Parathyroid adenoma (tissue), 2 donors: ENCODE measurements around the gene GIMAP5.
A peak's percentile ranks its signal among the peaks of the same experiment; 100 is the strongest.

Experiments used
- H2AFZ ChIP-seq: fragments of 300-600 bp; sonication (generic); one replicate; pipeline ENCODE4 v1.7.0; 2017; ENCODE audit warnings: antibody characterized with exemption, mild to moderate bottlenecking
- H3K27ac ChIP-seq: fragments of 300-600 bp; sonication (generic); one replicate; pipeline ENCODE4 v1.7.0; 2017
- H3K27me3 ChIP-seq: fragments of 300-600 bp; sonication (generic); one replicate; pipeline ENCODE4 v1.7.0; 2017; ENCODE audit warnings: low read length; ENCODE audit not compliant: control insufficient read depth, insufficient read depth
- H3K36me3 ChIP-seq: fragments of 300-600 bp; sonication (generic); one replicate; pipeline ENCODE4 v1.7.0; 2017; ENCODE audit warnings: low read length; ENCODE audit not compliant: control insufficient read depth, insufficient read depth
- H3K4me1 ChIP-seq: fragments of 300-600 bp; sonication (generic); one replicate; pipeline ENCODE4 v1.7.0; 2017; ENCODE audit warnings: control low read depth
- H3K4me2 ChIP-seq: fragments of 300-600 bp; sonication (generic); one replicate; pipeline ENCODE4 v1.7.0; 2017; ENCODE audit warnings: low read length
- H3K4me3 ChIP-seq: fragments of 300-600 bp; sonication (generic); one replicate; pipeline ENCODE4 v1.7.0; 2017; ENCODE audit warnings: low read depth, low read length
- H3K79me2 ChIP-seq: fragments of 300-600 bp; sonication (generic); one replicate; pipeline ENCODE4 v1.7.0; 2017; ENCODE audit warnings: control low read depth
- H3K9ac ChIP-seq: fragments of 300-600 bp; sonication (generic); one replicate; pipeline ENCODE4 v1.7.0; 2017; ENCODE audit warnings: mild to moderate bottlenecking
- H3K9me3 ChIP-seq: fragments of 300-600 bp; sonication (generic); one replicate; pipeline ENCODE4 v1.7.0; 2017; ENCODE audit warnings: low read length; ENCODE audit not compliant: control insufficient read depth
- CTCF ChIP-seq: fragments of 300-600 bp; sonication (generic); IDR thresholded peaks from one replicate; pipeline ENCODE4 v1.7.0; 2017; ENCODE audit warnings: antibody characterized with exemption, mild to moderate bottlenecking
- donor health status: primary hyperparathyroidism.

GIMAP5 gene

GRCh38 chr7:150737265-150738055, at the start of gene GIMAP5:
TSS of gene GIMAP5 (plus strand) at chr7:150737418. CDS start at chr7:150740885, 3,467 bp downstream.
- Histone ChIP-seq H3K4me3 (peak within 1 kb of the TSS; percentile 42), H3K27me3 (no peaks in the 10 kb centered on the region), H3K4me1 (no peaks in the 10 kb centered on the region), H2AFZ (no peak within 1 kb of the TSS), H3K36me3 (no peaks in the 10 kb centered on the region), H3K79me2 (no peaks in the 10 kb centered on the region), H3K9me3 (no peaks in the 10 kb centered on the region), H3K4me2 (peak within 1 kb of the TSS; percentile 4), H3K9ac (no peak within 1 kb of the TSS), H3K27ac (peak within 1 kb of the TSS; percentile 55)
- TF ChIP-seq CTCF, result no peak

- H3K79me2 ChIP-seq, result no peaks in the 10 kb centered on the region
- no peaks in the 10 kb centered on the region for H3K4me1 ChIP-seq
- H3K4me3 ChIP-seq, result no peak overlapping the region
- no peaks in the 10 kb centered on the region for H3K36me3 ChIP-seq
- H3K4me2 ChIP-seq, result no peak overlapping the region
- H3K27me3 ChIP-seq, result no peaks in the 10 kb centered on the region
- H3K9me3 ChIP-seq, result no peaks in the 10 kb centered on the region
- no peak overlapping the region for H3K27ac ChIP-seq
- no peak overlapping the region for H2AFZ ChIP-seq
- no peak overlapping the region for H3K9ac ChIP-seq
- no peak for TF ChIP-seq CTCF
These were observed 48.6 kb upstream of the GIMAP5 start for GRCh38 chr7:150688630-150689029.

GRCh38 chr7:150695654-150696053, 41.6 kb upstream of the GIMAP5 start:
- no peaks in the 10 kb centered on the region for H3K36me3 ChIP-seq

GRCh38 chr7:150703209-150703608, 34.0 kb upstream of the GIMAP5 start:
- no peak overlapping the region for H3K27ac ChIP-seq
- H3K36me3 ChIP-seq, result no peaks in the 10 kb centered on the region
- H3K4me2 ChIP-seq, result no peak overlapping the region
- no peak overlapping the region for H2AFZ ChIP-seq
- no peak overlapping the region for H3K4me3 ChIP-seq
- no peak for TF ChIP-seq CTCF
- H3K27me3 ChIP-seq, result no peaks in the 10 kb centered on the region
- no peaks in the 10 kb centered on the region for H3K9me3 ChIP-seq
- H3K79me2 ChIP-seq, result no peaks in the 10 kb centered on the region
- no peaks in the 10 kb centered on the region for H3K4me1 ChIP-seq
- no peak overlapping the region for H3K9ac ChIP-seq

More at GRCh38 chr7:150695654-150696053, 41.6 kb upstream of the GIMAP5 start:
- no peaks in the 10 kb centered on the region for H3K27me3 ChIP-seq
- no peak overlapping the region for H3K4me3 ChIP-seq
- H3K4me1 ChIP-seq, result no peaks in the 10 kb centered on the region
- no peaks in the 10 kb centered on the region for H3K9me3 ChIP-seq
- no peaks in the 10 kb centered on the region for H3K79me2 ChIP-seq
- no peak overlapping the region for H3K9ac ChIP-seq
- H2AFZ ChIP-seq, result no peak overlapping the region
- TF ChIP-seq CTCF, result no peak
- H3K27ac ChIP-seq, result no peak overlapping the region
- H3K4me2 ChIP-seq, result no peak overlapping the region

GRCh38 chr7:150715293-150715692, 21.9 kb upstream of the GIMAP5 start:
- Histone ChIP-seq H3K9me3 (no peaks in the 10 kb centered on the region), H3K27ac (peak overlapping the region; percentile 59), H3K4me1 (no peaks in the 10 kb centered on the region), H3K36me3 (no peaks in the 10 kb centered on the region), H3K4me2 (no peak overlapping the region), H3K4me3 (no peak overlapping the region), H3K9ac (no peak overlapping the region), H3K79me2 (no peaks in the 10 kb centered on the region), H3K27me3 (no peaks in the 10 kb centered on the region), H2AFZ (no peak overlapping the region)
- no peak for TF ChIP-seq CTCF
